ENCODE results near the gene EZR.

- TF ChIP-seq POLR2A (IDR thresholded peaks at IDR 0.05; ENCODE audit: low read length), result no peak
- no peak for TF ChIP-seq GATA1 (IDR thresholded peaks at IDR 0.05; ENCODE audit: low read depth, low read length)
Observed at GRCh38 chr6:158815907-158816306, 3.3 kb downstream of the EZR start.
